ENCODE data around the gene AQP12A.

- TF ChIP-seq CTCF (IDR thresholded peaks at IDR 0.05; ENCODE audit: insufficient read depth, low read length, poor library complexity, severe bottlenecking) (no peak), EZH2phosphoT487 (conservative IDR thresholded peaks at IDR 0.05; ENCODE audit: low read length) (no peak)
Observed at GRCh38 chr2:240689975-240690374, 1.7 kb upstream of the AQP12A start.
